Cardiac fibroblast (primary cell): ENCODE results near the gene ZNF396.

Experiments used
- DNase-seq, 2 donors: peaks; one replicate each; pipeline versions ENCODE4 v3.0.0 to v3.0.0-alpha.2; 2010; ENCODE audit warnings: low read depth in 2 of 2
- H3K4me3 ChIP-seq, 2 donors: replicated peaks in 1 of 2; 1 replicate in 1 of 2; 2 replicates in 1 of 2; pipeline ENCODE4 v1.5.1; 2011; ENCODE audit warnings: low read depth in 2 of 2, low read length in 2 of 2, mild to moderate bottlenecking in 2 of 2, moderate library complexity in 1 of 2
- TF ChIP-seq, protein P1 (sequence below): IDR thresholded peaks from one replicate; pipeline ENCODE4 v1.5.1; 2011; ENCODE audit warnings: low read depth, mild to moderate bottlenecking, low read length, inconsistent platforms

Gene ZNF396

GRCh38 chr18:35376742-35377695, at the start of gene ZNF396:
ZNF396 (minus strand) TSS chr18:35377337; CDS start chr18:35374292, 3,045 bp downstream.
- peak; percentile 62 to 65 for DNase-seq
- H3K4me3 ChIP-seq: peak within 1 kb of the TSS; percentile 72 to 76
- TF ChIP-seq, protein P1, sequence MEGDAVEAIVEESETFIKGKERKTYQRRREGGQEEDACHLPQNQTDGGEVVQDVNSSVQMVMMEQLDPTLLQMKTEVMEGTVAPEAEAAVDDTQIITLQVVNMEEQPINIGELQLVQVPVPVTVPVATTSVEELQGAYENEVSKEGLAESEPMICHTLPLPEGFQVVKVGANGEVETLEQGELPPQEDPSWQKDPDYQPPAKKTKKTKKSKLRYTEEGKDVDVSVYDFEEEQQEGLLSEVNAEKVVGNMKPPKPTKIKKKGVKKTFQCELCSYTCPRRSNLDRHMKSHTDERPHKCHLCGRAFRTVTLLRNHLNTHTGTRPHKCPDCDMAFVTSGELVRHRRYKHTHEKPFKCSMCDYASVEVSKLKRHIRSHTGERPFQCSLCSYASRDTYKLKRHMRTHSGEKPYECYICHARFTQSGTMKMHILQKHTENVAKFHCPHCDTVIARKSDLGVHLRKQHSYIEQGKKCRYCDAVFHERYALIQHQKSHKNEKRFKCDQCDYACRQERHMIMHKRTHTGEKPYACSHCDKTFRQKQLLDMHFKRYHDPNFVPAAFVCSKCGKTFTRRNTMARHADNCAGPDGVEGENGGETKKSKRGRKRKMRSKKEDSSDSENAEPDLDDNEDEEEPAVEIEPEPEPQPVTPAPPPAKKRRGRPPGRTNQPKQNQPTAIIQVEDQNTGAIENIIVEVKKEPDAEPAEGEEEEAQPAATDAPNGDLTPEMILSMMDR: no peak

GRCh38 chr18:35426786-35427185, 49.6 kb upstream of the ZNF396 start:
- TF ChIP-seq, protein P1: no peak
- no peak overlapping the region for H3K4me3 ChIP-seq
- no peak for DNase-seq

DNA sequence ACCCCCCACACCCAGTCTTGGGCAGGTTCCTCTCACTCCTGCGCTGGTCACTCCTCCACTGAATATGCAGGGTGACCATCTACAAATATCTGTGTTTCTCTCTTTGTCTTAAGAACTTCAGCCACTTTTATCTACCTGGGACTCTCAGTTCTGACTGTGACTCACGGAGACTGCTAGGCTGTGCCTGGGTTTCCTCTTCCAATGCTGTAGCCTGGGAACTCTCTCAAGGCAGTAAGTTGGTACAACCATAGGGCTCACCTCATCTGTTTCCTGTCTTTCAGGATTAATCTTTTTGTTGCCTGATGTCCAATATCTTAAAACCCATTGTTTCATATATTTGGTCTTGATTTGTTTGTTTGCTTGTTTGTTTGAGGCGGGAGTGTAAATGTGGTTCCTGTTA, 47.2 kb upstream of the ZNF396 start:
- TF ChIP-seq, protein P1: no peak
- no peak for DNase-seq
- H3K4me3 ChIP-seq: no peak overlapping the region

DNA sequence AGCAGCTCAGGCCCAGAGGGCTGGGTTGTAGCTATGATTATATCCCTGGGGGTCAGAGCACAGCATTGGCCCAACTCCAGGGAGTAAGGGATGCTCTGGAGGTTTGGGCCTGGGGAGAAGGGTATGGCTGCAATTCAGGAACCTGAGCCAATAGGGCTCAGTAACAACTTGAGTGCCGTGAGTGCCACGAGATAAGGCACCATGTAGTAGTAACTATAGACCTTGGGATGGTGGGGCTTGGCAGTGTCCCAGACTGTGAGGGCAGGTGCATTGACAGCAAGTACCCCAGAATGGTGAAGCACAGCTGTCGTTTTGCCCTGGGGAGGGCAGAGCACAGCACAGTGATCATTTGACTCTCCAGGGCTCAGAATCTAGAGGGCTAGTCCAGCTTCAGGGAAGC, 45.1 kb upstream of the ZNF396 start:
- TF ChIP-seq, protein P1: no peak
- no peak overlapping the region for H3K4me3 ChIP-seq
- no peak for DNase-seq

DNA sequence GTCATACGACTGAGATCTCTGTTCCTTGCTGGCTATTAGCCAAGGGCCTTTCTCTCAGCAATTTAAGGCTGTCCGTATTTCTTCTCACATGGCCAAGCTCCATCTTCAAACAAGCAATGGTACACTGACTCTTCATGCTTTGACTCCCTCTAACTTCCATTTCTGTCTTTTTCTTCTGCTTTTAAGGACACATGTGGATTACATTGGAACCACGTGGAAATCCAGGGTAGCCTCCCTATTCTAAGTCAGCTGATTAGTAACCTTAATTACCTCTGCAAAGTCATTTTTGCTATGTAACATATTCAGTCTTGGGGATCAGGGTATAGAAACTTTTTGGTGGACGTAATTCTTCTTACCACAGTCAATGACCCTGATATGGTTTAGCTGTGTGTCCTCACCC, 41.5 kb upstream of the ZNF396 start:
- no peak overlapping the region for H3K4me3 ChIP-seq
- DNase-seq: no peak
- TF ChIP-seq, protein P1: no peak

GRCh38 chr18:35417223-35417622, 40.1 kb upstream of the ZNF396 start:
- DNase-seq: no peak
- H3K4me3 ChIP-seq: no peak overlapping the region
- TF ChIP-seq, protein P1: no peak
